ACC112 (cell line): ENCODE results near the gene E2F3.
A peak's percentile ranks its signal among the peaks of the same experiment; 100 is the strongest.

Experiments
- H2AFZ ChIP-seq: fragments of 200-600 bp; sonication (generic); one replicate; pipeline ENCODE4 v1.6.0; 2017; ENCODE audit warnings: antibody characterized with exemption, low read length; ENCODE audit not compliant: unreplicated experiment
- H3K27ac ChIP-seq: fragments of 200-600 bp; sonication (generic); 2 replicates; pipeline ENCODE4 v1.5.1; 2014; ENCODE audit warnings: low read depth, mild to moderate bottlenecking, antibody characterized with exemption, low read length, moderate library complexity
- H3K27me3 ChIP-seq: fragments of 200-600 bp; sonication (generic); 2 replicates; pipeline ENCODE4 v1.6.1; 2014; ENCODE audit warnings: mild to moderate bottlenecking, antibody characterized with exemption, low read length, moderate library complexity, mixed read lengths; ENCODE audit not compliant: insufficient read depth
- H3K36me3 ChIP-seq: fragments of 200-600 bp; sonication (generic); 2 replicates; pipeline ENCODE4 v1.6.1; 2016; ENCODE audit warnings: mild to moderate bottlenecking, antibody characterized with exemption, low read length, moderate library complexity, mixed read lengths; ENCODE audit not compliant: insufficient read depth
- H3K4me1 ChIP-seq: fragments of 200-600 bp; sonication (generic); one replicate; pipeline ENCODE4 v1.6.1; 2016; ENCODE audit warnings: low read length, mixed read lengths; ENCODE audit not compliant: insufficient read depth, unreplicated experiment, control insufficient read depth
- H3K4me3 ChIP-seq: fragments of 200-600 bp; sonication (generic); 2 replicates; pipeline ENCODE4 v1.5.1; 2014; ENCODE audit warnings: mild to moderate bottlenecking, low read depth, low read length
- H3K79me2 ChIP-seq: fragments of 200-600 bp; sonication (generic); one replicate; pipeline ENCODE4 v1.6.0; 2016; ENCODE audit warnings: low read length; ENCODE audit not compliant: control insufficient read depth, unreplicated experiment, insufficient read depth

The E2F3 gene

DNA sequence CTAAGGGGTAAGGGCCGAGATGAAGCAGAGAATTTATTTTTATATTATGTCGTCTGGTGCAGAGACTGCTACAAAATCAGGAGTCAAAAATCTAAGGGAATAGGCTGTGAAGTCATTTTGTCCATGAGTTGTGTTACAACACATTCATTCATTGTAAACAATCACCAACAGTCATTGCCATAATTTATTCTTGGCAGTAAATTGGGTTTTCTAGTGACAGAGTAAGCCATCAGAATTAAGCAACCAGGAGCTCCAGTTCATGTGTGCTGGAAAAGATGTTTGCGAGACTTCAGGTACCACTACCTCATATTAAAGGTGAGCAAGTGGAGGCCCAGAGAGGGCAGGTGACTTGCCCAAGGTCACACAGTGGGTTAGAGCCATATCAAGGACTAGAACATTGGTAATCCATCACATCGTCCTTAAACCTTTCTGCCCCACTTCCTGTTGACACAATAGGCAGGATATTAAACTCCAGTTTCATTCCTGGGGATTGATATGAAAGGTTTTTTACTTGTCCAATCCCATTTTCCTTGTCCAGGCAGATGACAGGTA, 46.0 kb downstream of the E2F3 start:
- H2AFZ ChIP-seq = no peak overlapping the region
- no peaks in the 10 kb centered on the region for H3K27me3 ChIP-seq
- H3K4me3 ChIP-seq = no peak overlapping the region
- H3K36me3 ChIP-seq = peaks cover 3% of the 10 kb centered on the region; the same call in 1 of the 2 replicates
- peaks cover 90% of the 10 kb centered on the region for H3K79me2 ChIP-seq
- H3K4me1 ChIP-seq = peaks cover 12% of the 10 kb centered on the region
- H3K27ac ChIP-seq = no peak overlapping the region

DNA sequence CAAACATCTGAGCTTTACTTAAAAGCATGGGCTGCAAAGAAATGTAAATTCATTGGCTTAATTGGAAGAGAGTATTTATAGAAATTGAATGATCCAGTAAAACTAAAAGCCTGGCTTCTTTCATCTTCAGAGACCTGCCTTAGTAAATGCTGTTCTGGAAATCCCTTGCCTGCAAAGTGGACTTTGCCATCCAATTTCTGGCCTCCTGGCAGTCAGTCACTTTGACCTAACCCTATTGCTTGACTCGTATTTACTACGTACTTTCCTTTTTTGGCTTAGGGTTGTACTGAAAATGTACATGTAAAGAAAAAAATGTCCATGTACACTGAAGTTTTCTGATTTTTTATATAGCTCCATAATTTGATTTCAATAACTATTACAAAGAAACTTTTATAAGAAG, 47.1 kb downstream of the E2F3 start:
- peaks cover 92% of the 10 kb centered on the region for H3K79me2 ChIP-seq

DNA sequence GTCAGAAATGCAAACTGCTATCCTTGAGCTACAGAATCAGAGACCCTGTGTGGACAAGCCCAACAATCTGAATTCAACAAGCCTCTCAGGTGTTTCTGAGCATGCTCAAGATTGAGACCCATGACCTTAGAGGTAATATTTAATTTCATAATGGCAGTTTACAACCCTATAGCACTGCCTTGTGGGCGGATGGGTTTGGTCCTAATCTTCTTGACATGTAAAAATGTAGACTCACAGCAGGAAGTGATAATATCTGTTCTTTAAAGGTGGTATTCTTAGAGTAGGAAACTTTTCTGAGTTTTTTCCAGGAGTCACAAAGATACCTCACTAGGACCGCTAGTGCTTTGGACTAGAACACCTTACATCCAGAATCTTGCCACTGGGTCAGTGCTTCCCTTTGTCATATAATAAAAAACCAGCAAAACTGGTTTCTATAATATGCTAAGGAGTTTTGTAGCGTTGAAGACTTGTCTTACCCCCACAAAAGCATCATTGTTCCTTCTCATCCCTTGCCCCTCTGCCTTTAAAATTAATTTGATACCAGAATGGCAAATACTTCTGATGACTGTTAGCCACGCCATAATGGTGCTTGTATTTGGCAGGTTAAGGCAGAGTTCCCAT, 52.6 kb downstream of the E2F3 start:
- H3K79me2 ChIP-seq = peaks cover 90% of the 10 kb centered on the region
- no peaks in the 10 kb centered on the region for H3K36me3 ChIP-seq
- no peak overlapping the region for H2AFZ ChIP-seq
- no peaks in the 10 kb centered on the region for H3K27me3 ChIP-seq
- no peak overlapping the region for H3K4me3 ChIP-seq
- H3K4me1 ChIP-seq = peaks cover 22% of the 10 kb centered on the region
- no peak overlapping the region for H3K27ac ChIP-seq

More for the DNA sequence above, 47.1 kb downstream of the E2F3 start:
- peaks cover 12% of the 10 kb centered on the region for H3K4me1 ChIP-seq
- peaks cover 3% of the 10 kb centered on the region; the same call in 1 of the 2 replicates for H3K36me3 ChIP-seq
- no peak overlapping the region for H2AFZ ChIP-seq
- H3K27me3 ChIP-seq = no peaks in the 10 kb centered on the region
- H3K4me3 ChIP-seq = no peak overlapping the region
- no peak overlapping the region for H3K27ac ChIP-seq

DNA sequence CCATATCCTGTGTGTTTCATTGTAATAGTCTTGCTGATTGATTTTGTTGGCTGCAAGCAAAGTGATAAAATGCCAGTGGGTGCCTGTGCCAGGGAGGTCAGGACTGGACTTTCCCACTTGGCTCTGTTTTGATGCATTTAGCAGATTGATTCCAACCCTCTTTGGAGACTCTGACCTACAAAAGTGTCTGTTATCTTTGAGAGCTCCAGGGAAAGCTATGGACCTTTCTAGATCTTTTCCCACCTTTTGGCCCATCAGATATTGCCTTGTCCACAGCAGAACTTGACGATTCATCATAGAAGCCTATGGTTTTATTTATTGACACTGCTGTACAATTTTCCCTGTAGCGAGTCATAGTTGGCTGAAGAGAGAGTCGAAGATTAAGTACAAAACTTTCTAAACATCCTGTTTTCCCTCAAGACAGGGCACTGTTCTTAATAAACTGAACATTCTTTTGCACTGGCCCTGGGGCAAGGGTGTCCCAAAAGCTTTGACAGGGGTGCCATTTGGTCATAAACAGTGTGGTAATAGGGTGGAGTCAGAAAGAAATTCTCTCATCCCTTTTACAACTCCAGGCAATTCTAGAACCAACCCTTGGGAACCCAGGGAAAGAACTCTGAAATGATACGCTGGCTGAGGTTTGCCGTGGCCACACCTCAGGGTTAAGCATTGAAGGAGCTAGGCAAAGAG, 53.7 kb downstream of the E2F3 start:
- Histone ChIP-seq H3K4me3 (no peak overlapping the region), H3K4me1 (peaks cover 22% of the 10 kb centered on the region), H3K27ac (peak overlapping the region; percentile 56), H3K36me3 (no peaks in the 10 kb centered on the region), H3K79me2 (peaks cover 88% of the 10 kb centered on the region), H2AFZ (no peak overlapping the region), H3K27me3 (no peaks in the 10 kb centered on the region)

DNA sequence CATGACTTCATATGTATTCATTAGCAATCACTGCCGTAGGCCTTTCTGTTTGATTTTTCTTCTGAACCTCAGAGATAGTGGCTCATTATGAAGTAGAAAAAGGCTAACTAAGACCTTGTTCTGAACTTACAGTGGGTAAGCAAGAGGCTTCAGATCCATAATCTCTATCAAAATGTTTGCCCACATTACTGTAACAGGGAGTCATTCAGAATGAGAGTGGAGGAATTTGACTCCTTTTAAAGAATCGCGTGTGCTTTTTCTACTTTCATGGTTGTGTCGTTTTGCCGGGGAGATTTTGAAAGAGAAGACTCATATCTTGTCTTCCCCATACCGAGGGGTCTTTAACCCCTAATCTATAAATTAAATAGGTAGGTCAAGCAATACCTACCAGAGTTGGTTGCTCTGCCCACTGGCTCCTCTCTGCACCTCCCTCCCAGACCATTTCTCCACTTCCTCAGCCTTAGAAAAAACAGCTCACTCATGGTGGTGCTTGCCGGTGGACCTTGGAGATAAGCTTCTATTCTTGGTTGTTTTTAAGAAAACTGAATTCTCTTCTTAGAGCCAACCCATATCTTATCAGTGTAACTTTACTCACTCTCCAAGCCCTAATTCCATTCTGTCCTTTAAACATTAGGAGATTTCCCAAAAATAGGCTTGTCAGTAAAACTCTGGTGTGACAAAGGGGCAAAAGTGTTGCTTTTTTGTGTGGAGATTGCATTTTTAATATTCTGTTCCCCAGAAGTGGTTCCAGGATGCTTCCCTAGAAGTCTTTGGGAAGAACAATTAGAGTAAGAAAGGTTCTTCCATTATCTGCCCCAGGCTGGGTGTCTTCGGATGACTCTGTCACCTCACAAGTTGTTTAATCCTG, 56.6 kb downstream of the E2F3 start:
- H3K79me2 ChIP-seq = peaks cover 82% of the 10 kb centered on the region
- no peaks in the 10 kb centered on the region for H3K27me3 ChIP-seq
- no peaks in the 10 kb centered on the region for H3K36me3 ChIP-seq
- H3K4me3 ChIP-seq = no peak overlapping the region
- no peak overlapping the region for H3K27ac ChIP-seq
- peaks cover 22% of the 10 kb centered on the region for H3K4me1 ChIP-seq
- no peak overlapping the region for H2AFZ ChIP-seq

DNA sequence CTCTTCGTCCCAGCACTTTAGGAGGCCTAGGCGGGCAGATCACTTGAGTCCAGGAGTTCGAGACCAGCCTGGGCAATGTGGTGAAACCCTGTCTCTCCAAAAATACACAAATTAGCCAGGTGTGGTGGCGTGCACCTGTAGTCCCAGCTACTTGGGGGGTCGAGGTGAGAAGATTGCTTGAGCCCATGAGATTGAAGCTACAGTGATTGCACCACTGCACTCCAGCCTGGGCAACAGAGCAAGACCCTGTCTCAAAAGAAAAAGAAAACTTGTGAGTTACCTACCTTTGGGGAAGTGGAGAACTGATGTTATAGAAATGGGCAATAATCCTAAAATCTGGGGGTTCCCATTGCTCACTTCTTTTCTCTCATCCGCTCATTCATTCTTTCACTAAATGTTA, 58.0 kb downstream of the E2F3 start:
- H3K36me3 ChIP-seq = no peaks in the 10 kb centered on the region

DNA sequence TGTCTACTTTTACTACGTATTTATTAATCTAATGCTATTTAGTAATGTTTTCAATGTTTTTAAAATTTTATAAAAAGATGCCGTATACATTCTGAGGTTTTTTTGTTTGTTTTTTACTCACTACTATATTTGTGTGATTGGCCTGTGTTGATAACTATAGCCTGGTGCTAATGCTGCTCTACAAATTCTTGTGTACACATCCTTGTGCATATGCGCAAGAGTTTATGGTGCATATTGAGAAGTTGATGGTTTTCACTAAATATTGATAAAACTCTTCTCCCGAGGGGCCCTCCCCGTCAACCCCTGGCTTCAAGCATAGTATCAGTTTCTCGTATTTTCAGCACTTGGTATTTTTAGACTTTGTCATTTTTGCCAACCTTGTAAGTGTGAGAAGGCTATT, 59.9 kb downstream of the E2F3 start:
- H3K79me2 ChIP-seq = peaks cover 74% of the 10 kb centered on the region
- H2AFZ ChIP-seq = no peak overlapping the region
- no peak overlapping the region for H3K4me3 ChIP-seq
- no peaks in the 10 kb centered on the region for H3K27me3 ChIP-seq
- H3K36me3 ChIP-seq = no peaks in the 10 kb centered on the region; the same call in 1 of the 2 replicates
- H3K4me1 ChIP-seq = no peaks in the 10 kb centered on the region
- no peak overlapping the region for H3K27ac ChIP-seq

More for the DNA sequence above, 58.0 kb downstream of the E2F3 start:
- H3K4me3 ChIP-seq = no peak overlapping the region
- H3K4me1 ChIP-seq = peaks cover 14% of the 10 kb centered on the region
- H3K27me3 ChIP-seq = no peaks in the 10 kb centered on the region
- peaks cover 82% of the 10 kb centered on the region for H3K79me2 ChIP-seq
- H2AFZ ChIP-seq = no peak overlapping the region
- no peak overlapping the region for H3K27ac ChIP-seq

DNA sequence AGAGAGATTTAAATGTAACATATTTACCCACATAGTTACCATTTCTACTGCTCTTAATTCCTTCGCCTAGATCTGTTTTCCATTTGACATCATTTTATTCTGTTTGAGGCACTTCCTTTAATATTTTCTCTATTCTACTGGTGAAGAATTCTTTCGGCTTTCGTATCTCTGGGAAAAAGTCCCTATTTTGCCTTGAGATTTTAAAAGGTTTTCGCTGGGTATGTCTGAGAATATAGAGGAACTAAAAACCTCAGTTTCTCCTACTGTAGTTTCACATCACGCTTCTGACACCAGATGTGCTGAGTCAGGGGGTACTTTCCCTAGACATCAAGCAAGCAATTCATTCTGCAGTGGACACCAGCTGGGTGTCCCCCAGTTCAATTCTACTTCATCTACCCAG, 61.7 kb downstream of the E2F3 start:
- no peak overlapping the region for H3K4me3 ChIP-seq
- H3K27me3 ChIP-seq = no peaks in the 10 kb centered on the region
- H2AFZ ChIP-seq = no peak overlapping the region
- H3K4me1 ChIP-seq = no peaks in the 10 kb centered on the region
- peaks cover 76% of the 10 kb centered on the region for H3K79me2 ChIP-seq
- H3K27ac ChIP-seq = no peak overlapping the region
- no peaks in the 10 kb centered on the region; the same call in 1 of the 2 replicates for H3K36me3 ChIP-seq

DNA sequence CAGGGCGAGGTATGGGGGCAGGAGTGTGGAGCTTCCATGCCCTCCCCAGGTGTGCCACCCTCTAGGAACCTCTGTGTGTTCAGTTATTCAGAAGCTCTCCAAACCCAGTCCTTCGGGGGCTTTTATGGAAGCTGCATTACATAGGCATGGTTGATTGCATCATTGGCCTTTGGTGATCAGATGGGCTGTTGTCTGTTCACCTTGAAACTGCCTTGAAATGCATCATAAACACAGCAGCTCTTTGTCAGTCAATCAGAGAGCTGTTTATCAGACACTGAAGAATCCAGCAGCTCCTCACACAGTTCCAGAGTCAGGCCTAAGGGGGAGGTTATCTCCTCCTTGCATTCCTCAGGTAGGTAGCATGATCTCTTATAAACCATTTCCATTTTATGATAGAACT, 62.4 kb downstream of the E2F3 start:
- Histone ChIP-seq H3K4me3 (no peak overlapping the region), H3K27ac (no peak overlapping the region), H2AFZ (no peak overlapping the region), H3K4me1 (no peaks in the 10 kb centered on the region), H3K36me3 (peaks cover 3% of the 10 kb centered on the region), H3K79me2 (peaks cover 76% of the 10 kb centered on the region), H3K27me3 (no peaks in the 10 kb centered on the region)

DNA sequence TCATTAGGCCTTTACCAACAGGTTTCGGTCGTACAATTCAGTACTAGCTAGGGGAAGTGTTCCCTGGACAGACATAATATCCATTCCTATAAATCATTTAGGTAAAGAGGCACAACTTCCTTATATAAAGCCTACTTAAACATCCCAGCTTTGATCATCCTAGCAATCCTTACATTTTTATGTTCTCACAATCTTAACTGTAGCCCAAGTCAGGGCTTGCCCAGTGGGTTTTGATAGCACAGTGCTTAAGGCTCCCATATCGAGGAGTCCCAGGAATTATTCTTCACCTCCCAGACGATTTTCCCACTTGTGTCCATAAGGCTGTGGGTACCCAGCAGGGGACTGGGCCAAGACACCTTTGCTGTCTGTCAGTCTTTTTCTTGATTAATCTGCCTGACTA, 63.2 kb downstream of the E2F3 start:
- peaks cover 76% of the 10 kb centered on the region for H3K79me2 ChIP-seq
- no peak overlapping the region for H3K27ac ChIP-seq
- no peaks in the 10 kb centered on the region for H3K27me3 ChIP-seq
- peaks cover 3% of the 10 kb centered on the region for H3K36me3 ChIP-seq
- H3K4me1 ChIP-seq = no peaks in the 10 kb centered on the region
- no peak overlapping the region for H3K4me3 ChIP-seq
- H2AFZ ChIP-seq = no peak overlapping the region
